GM18867 (cell line): ENCODE measurements around the gene ERC2.
"Not testable (repeated sequence)": the region's sequence is repeated elsewhere in the genome, so short reads cannot be mapped to it uniquely, and the experiment has no call there.

Experiments
- ATAC-seq: cut with Tn5 transposase; IDR thresholded peaks from one replicate; pipeline ENCODE4 v1.9.1; 2021; ENCODE audit warnings: mild to moderate bottlenecking, moderate library complexity; ENCODE audit not compliant: unreplicated experiment

The ERC2 gene

DNA sequence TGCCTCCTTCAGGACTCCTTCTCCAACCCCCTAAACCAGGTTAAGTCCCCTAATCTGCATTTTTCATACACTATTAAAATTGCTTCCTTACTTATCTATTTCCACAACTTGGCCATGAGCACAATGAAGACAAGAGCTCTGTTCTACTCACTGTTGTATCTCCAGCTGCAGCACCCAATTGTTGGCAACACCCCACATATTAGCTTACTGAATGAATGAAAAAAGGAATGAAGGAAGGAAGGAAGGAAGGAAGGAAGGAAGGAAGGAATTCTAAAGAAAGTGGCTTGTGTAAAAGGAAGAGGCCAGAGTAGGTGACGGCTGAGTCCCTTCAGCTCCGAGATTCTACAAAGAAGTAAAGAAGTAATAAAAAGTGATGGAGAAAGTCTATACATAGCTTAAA is 444.7 kb downstream of the ERC2 start:
- ATAC-seq: no peak

DNA sequence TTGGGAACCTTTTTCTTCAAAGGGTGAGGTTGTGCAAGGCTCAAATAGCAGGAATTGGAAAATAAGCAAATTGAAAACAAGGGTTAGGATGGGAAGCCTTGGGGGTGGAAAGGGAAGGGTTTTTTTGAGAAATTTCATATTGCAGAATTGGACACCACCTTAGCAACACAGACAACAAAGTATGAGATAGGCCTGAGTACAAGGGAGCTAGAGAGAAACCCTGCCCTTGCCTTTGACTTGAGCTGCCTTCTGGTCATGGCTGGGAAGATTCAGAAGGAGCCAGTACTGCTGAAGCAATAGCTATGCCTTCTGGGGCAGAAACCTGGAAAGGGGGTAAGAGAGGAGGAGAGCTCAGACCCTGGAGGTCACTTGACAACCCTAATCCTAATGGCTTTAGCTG is 445.6 kb downstream of the ERC2 start:
- no peak for ATAC-seq

DNA sequence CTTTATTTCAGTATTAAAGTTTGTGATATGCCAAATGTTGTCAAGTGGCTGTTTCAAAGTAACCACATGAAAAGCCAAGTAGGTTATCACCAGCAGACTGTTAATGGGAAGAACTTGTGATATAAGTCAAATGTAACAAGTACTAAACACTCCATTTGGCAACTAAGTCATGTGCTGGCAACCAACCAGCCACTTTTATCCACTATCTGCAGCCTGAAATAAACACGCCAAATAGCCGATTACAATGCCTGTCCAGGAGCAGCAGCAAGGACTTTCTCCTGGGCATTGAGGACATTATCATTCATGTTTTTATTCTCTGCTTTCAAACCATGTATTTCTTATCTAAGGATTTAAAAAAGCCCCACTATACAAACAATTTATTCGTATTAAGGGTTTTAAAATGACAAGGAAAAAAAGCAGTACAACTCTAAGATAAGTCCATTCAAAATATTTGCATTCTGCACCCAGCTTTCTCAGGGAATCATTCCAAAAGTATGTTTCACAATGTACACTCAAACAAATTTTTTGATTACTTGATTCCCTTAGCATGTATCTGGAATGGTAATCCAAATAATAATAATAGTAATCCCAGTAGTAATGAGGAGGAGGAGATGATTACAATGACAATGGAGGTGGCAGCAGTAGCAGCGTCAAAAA is 448.6 kb downstream of the ERC2 start:
- no peak for ATAC-seq

DNA sequence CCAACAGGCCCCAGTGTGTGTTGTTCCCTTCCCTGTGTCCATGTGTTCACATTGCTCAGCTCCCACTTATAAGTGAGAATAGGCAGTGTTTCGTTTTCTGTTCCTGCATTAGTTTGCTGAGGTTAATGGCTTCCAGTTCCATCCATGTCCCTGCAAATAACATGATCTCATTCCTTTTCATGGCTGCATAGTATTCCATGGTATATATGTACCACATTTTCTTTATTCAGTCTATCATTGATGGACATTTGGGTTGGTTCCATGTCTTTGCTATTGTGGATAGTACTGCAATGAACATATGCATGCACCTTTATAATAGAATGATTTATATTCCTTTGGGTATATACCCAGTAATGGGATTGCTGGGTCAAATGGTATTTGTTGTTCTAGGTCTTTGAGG is 452.9 kb downstream of the ERC2 start:
- ATAC-seq: not testable (repeated sequence)

DNA sequence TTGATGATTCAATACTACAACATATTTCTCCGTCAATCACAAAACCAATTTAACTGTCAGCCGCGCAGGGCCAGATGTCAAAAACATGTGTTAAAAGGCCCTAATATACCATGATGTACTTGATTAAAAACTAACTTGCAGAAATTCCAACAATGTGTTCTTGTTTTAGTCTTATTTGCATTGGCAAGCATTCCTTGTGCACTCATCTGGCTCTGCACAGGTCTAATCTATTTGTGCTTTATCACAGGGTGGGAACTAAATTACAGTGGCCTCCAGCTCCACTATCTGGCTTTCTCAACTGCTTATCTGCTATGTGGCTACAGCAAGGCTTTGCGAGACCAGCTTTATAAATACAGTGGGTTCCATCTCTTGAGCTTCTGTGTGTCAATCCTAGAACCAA is 455.5 kb downstream of the ERC2 start:
- ATAC-seq: no peak

DNA sequence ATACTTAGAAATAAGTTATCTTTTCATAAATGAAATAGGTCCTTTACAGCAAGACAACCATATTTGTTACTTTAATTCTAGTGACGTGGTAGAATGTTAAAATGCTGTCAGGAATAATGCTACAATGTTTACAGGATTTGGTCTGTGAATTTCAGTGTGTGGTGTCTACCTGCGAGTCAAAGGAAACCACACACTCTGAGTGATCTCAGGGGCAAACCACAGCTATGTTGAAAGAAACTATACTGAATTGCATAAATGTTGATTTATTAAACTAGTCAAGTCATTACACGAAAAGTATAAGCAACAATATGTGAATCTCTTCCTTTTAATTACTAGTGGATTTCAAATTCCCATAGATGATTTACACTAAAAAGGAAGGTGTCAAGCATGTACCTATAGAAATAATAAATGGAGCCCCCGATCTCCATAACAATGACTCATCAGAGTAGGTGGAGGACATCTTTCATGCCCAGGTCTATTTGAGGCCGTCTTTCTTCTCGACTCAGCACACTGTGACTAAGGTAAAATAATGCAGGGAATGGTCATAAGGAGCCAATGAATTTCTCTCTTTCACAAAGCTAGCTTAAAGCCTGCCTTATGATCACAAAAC is 463.0 kb downstream of the ERC2 start:
- no peak for ATAC-seq

DNA sequence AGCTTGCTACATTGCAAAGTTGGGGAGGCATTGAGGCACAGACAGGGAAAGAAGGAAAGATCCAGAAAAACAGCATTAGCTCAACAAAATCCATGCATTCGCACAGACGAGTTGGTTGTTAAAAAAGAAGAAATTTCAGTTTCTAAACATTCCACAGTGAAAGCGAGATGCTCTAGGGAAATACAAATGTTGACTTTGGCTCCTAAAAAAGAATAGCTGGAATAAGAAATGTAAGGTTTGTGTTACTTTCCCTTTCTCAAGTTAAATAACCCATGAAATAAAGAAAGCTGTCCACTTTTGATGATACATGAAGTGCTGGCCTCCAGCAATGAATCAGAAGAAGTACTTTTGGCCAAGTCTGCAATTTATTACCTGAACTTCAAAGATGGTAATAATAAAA is 465.1 kb downstream of the ERC2 start:
- ATAC-seq: no peak

DNA sequence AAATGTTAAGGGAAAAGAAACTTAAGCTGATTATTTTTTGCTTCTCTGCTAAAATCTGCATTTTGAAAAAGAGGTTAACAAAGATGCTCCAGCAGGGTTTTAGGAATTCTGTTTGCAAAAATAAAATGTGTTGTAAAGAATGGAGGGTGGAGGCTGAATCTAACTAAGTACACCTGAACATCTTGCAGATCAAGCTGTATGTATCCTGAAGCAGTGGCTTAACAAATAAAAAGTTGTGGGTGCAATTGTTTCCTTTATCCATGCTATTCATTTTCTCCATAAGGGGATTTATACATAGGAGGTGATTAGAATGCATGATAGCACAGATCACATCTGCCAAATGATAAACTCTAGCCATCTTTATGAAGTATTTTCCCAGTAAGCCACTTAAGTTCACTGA is 466.3 kb downstream of the ERC2 start:
- no peak for ATAC-seq

DNA sequence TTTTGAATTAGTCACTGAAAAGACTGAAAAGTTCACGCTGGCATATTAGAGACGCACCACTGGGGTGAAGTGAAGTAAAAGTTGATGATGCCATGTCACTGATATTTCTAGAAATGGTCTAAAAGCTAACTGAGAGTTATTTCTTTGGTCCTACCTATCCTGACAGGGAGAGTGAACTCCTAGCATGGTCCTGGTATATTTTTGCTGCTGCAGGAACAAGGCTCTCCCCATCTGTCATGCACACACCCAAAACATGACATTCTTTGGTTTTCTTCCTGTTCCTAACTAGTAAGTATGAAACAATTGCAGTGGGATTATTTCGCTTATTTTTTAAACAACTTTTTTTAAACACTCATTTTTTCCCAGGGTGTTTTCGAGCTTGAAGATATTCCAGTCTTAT is 466.7 kb downstream of the ERC2 start:
- no peak for ATAC-seq

DNA sequence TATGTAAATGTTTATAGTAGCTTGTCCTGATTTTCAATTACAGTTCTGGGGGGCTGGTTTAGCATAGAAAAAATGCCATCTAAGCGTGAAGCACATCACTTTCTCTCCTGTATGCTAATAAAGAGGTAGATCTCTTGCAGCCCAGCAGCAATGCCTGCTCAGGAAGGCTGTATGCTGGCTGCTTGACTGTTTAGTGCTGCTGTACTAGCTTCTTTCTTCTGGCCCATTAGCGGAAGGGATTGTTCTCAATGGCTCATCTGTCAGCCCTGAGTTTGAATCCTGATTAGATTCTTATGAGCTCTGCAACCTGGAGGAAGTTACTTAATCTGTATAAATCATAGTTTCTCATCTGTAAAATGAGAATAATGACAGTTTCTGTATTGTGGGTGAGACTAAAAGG is 478.9 kb downstream of the ERC2 start:
- no peak for ATAC-seq

- no peak for ATAC-seq
Measured at GRCh38 chr3:55988905-55989304, 479.4 kb downstream of the ERC2 start.

DNA sequence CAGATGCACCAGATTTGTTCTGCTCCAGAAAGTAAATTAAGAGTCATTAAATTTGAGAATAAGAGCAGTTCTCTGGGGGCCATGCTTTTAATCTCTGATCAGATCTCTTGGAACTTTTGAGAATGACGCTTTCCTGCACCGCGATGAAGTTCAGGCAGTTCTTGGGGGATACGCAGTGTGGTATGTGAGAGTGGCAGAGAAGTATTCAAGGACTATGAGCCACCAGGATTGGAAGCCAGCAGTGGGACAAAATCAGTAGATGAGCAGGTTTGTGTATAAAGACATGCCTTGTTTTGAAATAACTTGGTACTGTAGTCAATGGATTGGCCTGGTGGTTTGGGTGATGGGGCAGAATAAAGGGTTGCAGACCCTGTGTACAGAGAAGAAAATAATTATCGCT is 483.6 kb downstream of the ERC2 start:
- no peak for ATAC-seq

DNA sequence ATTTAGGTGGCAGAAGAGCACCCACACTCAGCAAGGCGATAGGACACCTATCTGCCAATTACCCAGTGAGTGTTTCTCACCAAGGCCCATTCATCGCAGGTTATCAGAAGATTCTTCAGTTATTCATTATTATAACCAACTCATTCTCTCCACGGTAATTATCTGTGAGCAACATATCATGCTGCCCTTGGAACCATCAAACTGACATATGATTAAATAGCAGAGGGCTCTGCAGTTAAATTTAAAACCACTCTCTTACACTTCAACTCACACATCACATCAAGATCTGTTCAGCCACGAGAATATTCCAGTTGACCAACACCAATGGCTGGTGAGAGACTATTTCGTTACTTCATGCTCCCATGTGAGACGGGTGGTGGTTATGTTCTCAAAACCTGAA is 489.3 kb downstream of the ERC2 start:
- no peak for ATAC-seq

- ATAC-seq: no peak
Measured at GRCh38 chr3:55974421-55975165, 493.7 kb downstream of the ERC2 start.

- ATAC-seq: no peak
Measured at GRCh38 chr3:55969634-55970033, 498.6 kb downstream of the ERC2 start.

DNA sequence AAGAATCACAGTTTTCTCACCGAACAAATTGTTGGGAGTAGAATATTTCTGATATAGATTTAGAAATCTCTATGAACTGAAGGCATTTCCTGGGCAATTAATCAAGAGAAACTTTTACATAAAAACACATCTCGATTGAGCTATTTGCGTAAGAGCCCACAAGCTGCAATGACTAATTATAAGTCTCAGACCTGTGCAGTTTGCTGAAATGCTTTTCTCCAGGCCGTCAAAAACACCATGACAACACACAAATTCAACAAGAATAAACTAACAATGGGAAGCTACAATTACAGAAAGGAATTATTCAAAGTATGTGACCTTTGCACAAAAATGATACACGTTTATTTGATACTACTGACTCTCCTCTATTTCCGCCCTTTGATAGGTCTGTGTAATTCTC is 499.9 kb downstream of the ERC2 start:
- no peak for ATAC-seq

DNA sequence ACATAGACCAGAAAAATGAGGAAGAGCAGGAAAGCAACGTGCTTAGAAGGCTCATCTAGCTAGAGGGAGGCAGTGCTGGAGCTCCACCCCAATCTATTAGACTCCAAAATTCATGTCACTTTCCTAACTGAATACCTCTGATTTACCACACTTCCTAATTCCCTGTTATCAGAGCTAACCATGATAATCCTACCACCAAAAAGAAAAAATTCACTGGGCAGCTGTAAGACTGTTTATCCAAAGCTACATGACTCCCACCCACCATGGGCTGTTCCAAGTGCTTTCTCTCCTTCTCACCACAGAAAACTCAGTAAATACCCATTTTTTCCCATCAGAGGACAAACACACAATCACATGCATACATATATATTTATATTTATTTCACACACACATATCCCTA is 501.7 kb downstream of the ERC2 start:
- ATAC-seq: no peak

DNA sequence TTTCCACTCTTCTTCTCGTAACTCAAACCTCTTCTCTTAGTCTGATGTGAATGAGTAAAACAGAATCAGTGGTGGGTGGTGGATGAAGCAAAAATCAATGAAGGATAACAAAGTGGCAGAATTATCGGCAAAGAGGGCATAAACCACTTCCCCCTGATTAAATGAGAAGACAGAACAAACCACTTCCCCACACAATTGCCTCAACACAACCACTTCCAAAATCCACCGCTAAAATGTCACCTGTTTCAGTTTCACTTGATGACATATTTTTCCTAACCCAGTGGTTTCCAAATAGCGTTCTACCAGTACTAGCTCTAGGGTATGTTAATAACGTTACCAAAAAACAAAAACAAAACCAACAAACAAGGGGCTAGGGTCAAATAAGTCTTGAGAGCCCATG is 502.5 kb downstream of the ERC2 start:
- peak; percentile 73 for ATAC-seq

DNA sequence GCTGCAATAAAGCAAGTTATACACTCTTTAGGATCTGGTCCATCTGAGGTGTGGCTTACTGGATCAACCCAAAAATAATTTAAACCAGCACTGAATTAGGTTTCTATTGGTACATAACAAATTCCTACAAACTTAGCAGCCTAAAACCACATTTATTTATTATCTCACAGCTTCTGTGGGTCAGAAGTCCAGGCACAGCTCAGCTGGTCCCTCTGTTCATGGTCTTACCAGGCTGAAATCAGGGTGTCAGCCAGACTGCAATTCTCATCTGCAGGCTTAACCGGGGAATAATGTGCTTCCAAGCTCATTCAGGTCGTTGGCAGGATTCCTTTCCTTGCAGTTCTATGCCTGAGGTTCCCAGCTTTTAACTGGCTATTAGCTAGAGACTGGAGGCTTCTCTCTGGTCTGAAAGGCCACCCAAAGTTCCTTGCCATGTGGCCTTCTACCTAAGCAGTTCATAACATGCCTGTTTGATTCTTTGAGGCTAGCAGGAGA is 503.7 kb downstream of the ERC2 start:
- no peak for ATAC-seq

- ATAC-seq: no peak
Measured at GRCh38 chr3:55963601-55964000, 504.7 kb downstream of the ERC2 start.

DNA sequence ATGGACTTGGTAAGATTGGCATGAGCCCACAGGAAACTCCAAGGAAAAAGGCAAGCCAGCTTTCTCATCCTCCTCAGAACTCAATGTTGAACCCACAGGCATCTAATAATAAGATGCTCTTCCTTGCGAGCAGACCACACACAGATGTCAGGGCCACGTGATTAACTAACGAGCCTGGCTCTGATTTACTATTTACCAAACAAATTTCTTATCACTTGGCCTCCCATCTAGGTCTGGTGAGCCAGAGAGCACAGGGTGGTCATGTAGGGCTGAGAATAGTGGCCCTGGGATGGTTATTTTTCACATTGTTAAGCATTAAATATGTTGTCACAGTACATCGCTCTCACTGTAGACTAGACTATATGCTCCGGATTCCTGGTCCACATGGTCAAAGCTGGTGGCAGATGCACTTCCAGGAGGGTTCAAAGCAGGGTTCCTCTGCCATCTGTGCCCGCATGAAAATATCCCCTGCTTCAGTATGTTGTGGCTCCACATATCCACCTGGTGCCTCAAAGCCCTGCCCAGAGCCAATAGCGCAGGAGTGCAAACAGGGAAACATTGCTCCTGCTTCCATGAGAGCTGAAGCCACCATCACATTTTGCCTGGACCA is 508.7 kb downstream of the ERC2 start:
- no peak for ATAC-seq

GRCh38 chr3:55958605-55959004 is 509.7 kb downstream of the ERC2 start:
- no peak for ATAC-seq
